IPS-20b (cell line): ENCODE measurements around the gene CSPG4.
"Not testable (repeated sequence)": the region's sequence is repeated elsewhere in the genome, so short reads cannot be mapped to it uniquely, and the experiment has no call there.

Experiments used
- H3K27ac ChIP-seq: one replicate; pipeline ENCODE4 v1.5.1; 2013; ENCODE audit warnings: low read length
- H3K27me3 ChIP-seq: 2 replicates; pipeline ENCODE4 v1.6.1; 2013; ENCODE audit warnings: mild to moderate bottlenecking, low read length, inconsistent platforms; ENCODE audit not compliant: insufficient read depth
- H3K36me3 ChIP-seq: 2 replicates; pipeline ENCODE4 v1.6.1; 2013; ENCODE audit warnings: low read depth, mild to moderate bottlenecking, inconsistent platforms, low read length, moderate library complexity; ENCODE audit not compliant: insufficient read depth
- H3K4me1 ChIP-seq: 2 replicates; pipeline ENCODE4 v1.6.1; 2013; ENCODE audit warnings: mild to moderate bottlenecking, control low read depth, inconsistent platforms, low read length, moderate library complexity; ENCODE audit not compliant: insufficient read depth
- H3K4me3 ChIP-seq: 2 replicates; pipeline ENCODE4 v1.5.1; 2013; ENCODE audit warnings: mild to moderate bottlenecking, low read length, inconsistent platforms
- H3K9ac ChIP-seq: 2 replicates; pipeline ENCODE4 v1.6.1; 2013; ENCODE audit warnings: low read depth, mild to moderate bottlenecking, inconsistent platforms, low read length, moderate library complexity
- H3K9me3 ChIP-seq: 2 replicates; pipeline ENCODE4 v1.6.1; 2013; ENCODE audit warnings: mild to moderate bottlenecking, low read depth, low read length, inconsistent platforms; ENCODE audit not compliant: insufficient read depth

CSPG4 gene

GRCh38 chr15:75737116-75738013 is 24.7 kb upstream of the CSPG4 start:
- peak overlapping the region; percentile 65; the same call in 1 of the 2 replicates for H3K9ac ChIP-seq
- H3K9me3 ChIP-seq, H3K27ac ChIP-seq, H3K4me1 ChIP-seq, H3K36me3 ChIP-seq: not testable (repeated sequence)
- H3K4me3 ChIP-seq, result peak overlapping the region; percentile 78
- H3K27me3 ChIP-seq, result peaks cover 23% of the 10 kb centered on the region

- Histone ChIP-seq H3K9ac (no peak overlapping the region), H3K4me3 (no peak overlapping the region), H3K27me3 (peaks cover 23% of the 10 kb centered on the region), H3K36me3 (no peaks in the 10 kb centered on the region), H3K27ac (no peak overlapping the region), H3K4me1 (no peaks in the 10 kb centered on the region; the same call in 1 of the 2 replicates), H3K9me3 (no peaks in the 10 kb centered on the region)
Observed at GRCh38 chr15:75736256-75736655, 23.6 kb upstream of the CSPG4 start.

GRCh38 chr15:75734861-75735760 is 22.5 kb upstream of the CSPG4 start:
- H3K9me3 ChIP-seq, H3K4me3 ChIP-seq, H3K9ac ChIP-seq, H3K27ac ChIP-seq, H3K36me3 ChIP-seq, H3K4me1 ChIP-seq: not testable (repeated sequence)
- H3K27me3 ChIP-seq, result peaks cover 18% of the 10 kb centered on the region

GRCh38 chr15:75733761-75734651 is 21.4 kb upstream of the CSPG4 start:
- no peak overlapping the region for H3K4me3 ChIP-seq
- H3K9ac ChIP-seq, result no peak overlapping the region
- H3K27ac ChIP-seq, result no peak overlapping the region
- H3K27me3 ChIP-seq, result peaks cover 7% of the 10 kb centered on the region
- no peaks in the 10 kb centered on the region for H3K9me3 ChIP-seq
- H3K4me1 ChIP-seq, result no peaks in the 10 kb centered on the region; the same call in 1 of the 2 replicates
- H3K36me3 ChIP-seq, result no peaks in the 10 kb centered on the region

- Histone ChIP-seq H3K4me3 (no peak overlapping the region), H3K9ac (no peak overlapping the region), H3K36me3 (no peaks in the 10 kb centered on the region), H3K27ac (no peak overlapping the region), H3K27me3 (peaks cover 5% of the 10 kb centered on the region; the same call in 1 of the 2 replicates), H3K9me3 (no peaks in the 10 kb centered on the region), H3K4me1 (no peaks in the 10 kb centered on the region; the same call in 1 of the 2 replicates)
Observed at GRCh38 chr15:75732809-75733451, 20.3 kb upstream of the CSPG4 start.

- no peaks in the 10 kb centered on the region; the same call in 1 of the 2 replicates for H3K4me1 ChIP-seq
- no peak overlapping the region for H3K27ac ChIP-seq
- H3K4me3 ChIP-seq, result no peak overlapping the region
- H3K27me3 ChIP-seq, result 0 out of 2 replicates have a peak, but pooled peaks cover 8% of the 10 kb centered on the region
- H3K9ac ChIP-seq, result no peak overlapping the region
- H3K9me3 ChIP-seq, result no peaks in the 10 kb centered on the region
- H3K36me3 ChIP-seq, result no peaks in the 10 kb centered on the region
Observed at GRCh38 chr15:75732177-75732808, 19.6 kb upstream of the CSPG4 start.

- 0 out of 2 replicates have a peak, but pooled peaks cover 9% of the 10 kb centered on the region for H3K27me3 ChIP-seq
- H3K27ac ChIP-seq, result no peak overlapping the region
- H3K4me3 ChIP-seq, result no peak overlapping the region
- H3K9me3 ChIP-seq, result no peaks in the 10 kb centered on the region
- no peaks in the 10 kb centered on the region for H3K36me3 ChIP-seq
- H3K4me1 ChIP-seq, result no peaks in the 10 kb centered on the region; the same call in 1 of the 2 replicates
- H3K9ac ChIP-seq, result no peak overlapping the region
Observed at GRCh38 chr15:75731248-75732151, 18.9 kb upstream of the CSPG4 start.

- not testable (repeated sequence) for H3K9ac ChIP-seq, H3K9me3 ChIP-seq, H3K36me3 ChIP-seq, H3K27me3 ChIP-seq, H3K27ac ChIP-seq, H3K4me1 ChIP-seq, H3K4me3 ChIP-seq
Observed at GRCh38 chr15:75730376-75731247, 18.0 kb upstream of the CSPG4 start.

GRCh38 chr15:75729326-75730069 is 16.9 kb upstream of the CSPG4 start:
- H3K4me1 ChIP-seq, result no peaks in the 10 kb centered on the region; the same call in 1 of the 2 replicates
- H3K4me3 ChIP-seq, result no peak overlapping the region
- 0 out of 2 replicates have a peak, but pooled peaks cover 9% of the 10 kb centered on the region for H3K27me3 ChIP-seq
- no peak overlapping the region for H3K9ac ChIP-seq
- no peak overlapping the region for H3K27ac ChIP-seq
- H3K9me3 ChIP-seq, result no peaks in the 10 kb centered on the region
- H3K36me3 ChIP-seq, result no peaks in the 10 kb centered on the region
